K562 (cell line): ENCODE measurements around the gene PRDM15. TPM values are rescaled to one million over a fixed set of nuclear protein-coding genes. Genes with fewer than 3 reads are reported as not detected.

Source experiments
- BDP1 ChIP-seq: IDR thresholded peaks from 3 replicates; pipeline ENCODE4 v1.6.1; 2011; ENCODE audit not compliant: insufficient read length, insufficient read depth
- BHLHE40 ChIP-seq: IDR thresholded peaks from 2 replicates; pipeline ENCODE4 v1.6.1; 2011; ENCODE audit warnings: low read length, improper control_type of control experiment
- ETV1 ChIP-seq: fragments of 450-650 bp; conservative IDR thresholded peaks from 2 replicates; pipeline ENCODE4 v1.6.1; 2016; ENCODE audit warnings: missing genetic modification characterization, control low read depth, low read depth, missing compliant biosample characterization
- FOSL1 ChIP-seq: fragments of 200-800 bp; sonication (Bioruptor generic); conservative IDR thresholded peaks from 2 replicates; pipeline ENCODE4 v1.6.1; 2016; ENCODE audit warnings: missing genetic modification characterization, missing compliant biosample characterization
- GABPB1 ChIP-seq: sonication (generic); formaldehyde crosslinking; IDR thresholded peaks from 2 replicates; pipeline ENCODE4 v1.8.0; 2022; ENCODE audit warnings: mild to moderate bottlenecking, missing genetic modification reagents
- MED1 ChIP-seq: sonication (generic); formaldehyde crosslinking; IDR thresholded peaks from 2 replicates; pipeline ENCODE4 v1.8.1; 2023; ENCODE audit warnings: missing genetic modification reagents, borderline replicate concordance
- NCOA2 ChIP-seq, 2 experiments: fragments of 450-650 bp; IDR thresholded peaks; 2 replicates each; pipeline ENCODE4 v1.6.1; 2018; ENCODE audit warnings: mild to moderate bottlenecking in 2 of 2, moderate library complexity in 1 of 2; ENCODE audit not compliant: partially characterized antibody in 2 of 2
- NRF1 ChIP-seq, 2 experiments: fragments of 450-650 bp; IDR thresholded peaks in 1 of 2; conservative IDR thresholded peaks in 1 of 2; 2 replicates each; pipeline ENCODE4 v1.6.1; 2014; ENCODE audit warnings: mild to moderate bottlenecking in 2 of 2
- NUFIP1 ChIP-seq: fragments of 450-650 bp; IDR thresholded peaks from 2 replicates; pipeline ENCODE4 v1.6.1; 2018; ENCODE audit not compliant: partially characterized antibody
- RBFOX2 ChIP-seq: fragments of 200-400 bp; formaldehyde crosslinking; IDR thresholded peaks from 2 replicates; pipeline ENCODE4 v1.6.1; 2017; ENCODE audit warnings: low read depth, mild to moderate bottlenecking, low read length, moderate library complexity
- SMAD2 ChIP-seq: fragments of 150-350 bp; IDR thresholded peaks from 2 replicates; pipeline ENCODE4 v1.6.1; 2014; ENCODE audit warnings: low read depth, mild to moderate bottlenecking, low read length
- TCF3 ChIP-seq: sonication (generic); formaldehyde crosslinking; IDR thresholded peaks from 2 replicates; pipeline ENCODE4 v1.4.0; 2020; ENCODE audit warnings: mild to moderate bottlenecking, missing genetic modification reagents
- YY1 ChIP-seq, 3 experiments: IDR thresholded peaks; 2 replicates each; pipeline ENCODE4 v1.6.1; 2011; ENCODE audit warnings: low read length in 2 of 3, mild to moderate bottlenecking in 2 of 3, moderate library complexity in 2 of 3, borderline replicate concordance in 1 of 3, control low read depth in 1 of 3, low read depth in 1 of 3; ENCODE audit not compliant: insufficient read depth in 3 of 3, insufficient replicate concordance in 2 of 3, control insufficient read depth in 1 of 3, insufficient read length in 1 of 3; ENCODE audit errors: extremely low read depth in 1 of 3
- ZNF76 ChIP-seq: fragments of 250-450 bp; sonication (Bioruptor Pico); IDR thresholded peaks from 2 replicates; pipeline ENCODE4 v1.4.0; 2020; ENCODE audit warnings: mild to moderate bottlenecking, moderate library complexity, borderline replicate concordance
- polyA plus RNA-seq, 8 experiments: library from polyadenylated mRNA; depleted of rRNA in 4 of 8; stranded (reverse) in 5 of 8; unstranded in 3 of 8; fragments of >200 nt; fragmentation: Nextera tagmentation in 2 of 8; fragmentation: Illumina TruSeq in 1 of 8; extraction: Ambion mirVana in 2 of 8; extraction: Trizol in 1 of 8; gene quantifications; 2 replicates each; pipeline versions ENCODE4 v1.2.1 to v1.2.3, GENCODE V29; 2011 to 2014; ENCODE audit warnings: inconsistent platforms in 1 of 8, missing spikeins in 1 of 8
- total RNA-seq, 7 experiments: library from RNA; depleted of rRNA in 6 of 7; stranded (reverse); fragments of >200 nt in 6 of 7; fragmentation: Illumina TruSeq in 2 of 7; extraction: Trizol in 2 of 7; gene quantifications; 2 replicates each; pipeline versions ENCODE4 v1.2.1 to v1.2.3, GENCODE V29; 2011 to 2021; ENCODE audit warnings: low replicate concordance in 1 of 7
- TF ChIP-seq, protein P1 (sequence below): sonication (generic); formaldehyde crosslinking; IDR thresholded peaks from 2 replicates; pipeline ENCODE4 v1.8.1; 2022; ENCODE audit warnings: missing genetic modification reagents
- TF ChIP-seq, protein P2 (sequence below): fragments of 250-450 bp; sonication (Bioruptor Pico); IDR thresholded peaks from 2 replicates; pipeline ENCODE4 v1.5.0; 2021; ENCODE audit warnings: mild to moderate bottlenecking, moderate library complexity

The PRDM15 gene
- total and polyA plus RNA-seq, 9 of the 15 experiments (the other 6 are each of a cell fraction or from before 2014, with no cell fraction given), result 0.93 to 9.2 (median 6.2) TPM

DNA sequence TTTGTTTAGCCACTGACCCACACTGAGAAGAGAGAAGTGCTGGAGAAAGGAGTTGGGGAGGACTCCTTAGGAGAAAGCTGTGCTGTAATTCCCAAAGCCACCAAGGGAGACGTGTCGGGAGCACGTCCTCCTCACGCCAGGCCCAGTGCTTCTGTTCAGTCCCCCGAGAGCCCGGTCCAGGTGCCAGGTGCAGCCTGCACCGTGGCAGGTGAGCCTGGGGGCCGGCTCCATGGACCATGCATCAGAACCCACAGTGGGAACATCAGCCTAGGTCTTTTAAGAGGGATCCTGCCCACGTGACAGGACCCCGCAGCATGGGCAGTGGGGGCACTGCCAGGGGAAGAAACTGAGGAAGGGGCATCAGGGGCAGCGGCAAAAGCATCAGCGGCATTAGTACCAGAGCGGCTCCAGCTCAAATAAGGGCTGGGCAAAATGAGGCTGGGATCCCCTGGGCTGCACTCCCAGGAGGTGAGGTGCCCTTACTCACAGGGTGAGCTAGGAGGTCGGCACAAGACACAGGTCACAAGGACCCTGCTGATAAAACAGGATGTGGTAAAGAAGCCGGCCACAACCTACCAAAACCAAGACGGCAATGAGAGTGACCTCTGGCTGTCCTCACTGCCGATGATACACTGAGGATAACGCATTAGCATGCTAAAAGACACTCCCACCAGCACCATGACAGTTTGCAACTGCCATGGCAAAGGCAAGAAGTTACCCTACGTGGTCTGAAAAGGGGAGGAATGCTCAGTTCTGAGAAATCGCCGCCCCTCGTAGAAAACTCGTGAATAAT lies 24.6 kb upstream of the PRDM15 start (continued):
- TF ChIP-seq TCF3 (CRISPR knock-in tag), result peak; percentile 39; the same call in 1 of the 2 replicates
- TF ChIP-seq RBFOX2, result 0 out of 2 replicates have a peak, but pooled peaks have one; percentile 36
- TF ChIP-seq NCOA2 (IDR thresholded peaks at IDR 0.05; ENCODE audit: partially characterized antibody in 2 of 2), result no peak
- no peak for TF ChIP-seq MED1 (CRISPR knock-in tag)
- 0 out of 2 replicates have a peak, but pooled peaks have one; percentile 22 for TF ChIP-seq GABPB1
- TF ChIP-seq ZNF76 (CRISPR knock-in tag), result 0 out of 2 replicates have a peak, but pooled peaks have one; percentile 34
- 0 out of 2 replicates have a peak, but pooled peaks have one; percentile 24 for TF ChIP-seq FOSL1 (tag)
- TF ChIP-seq NUFIP1, result no peak
- peak in 1 of 3 experiments; percentile 50 for TF ChIP-seq YY1 (IDR thresholded peaks at IDR 0.05; ENCODE audit: borderline replicate concordance in 1 of 3, control insufficient read depth in 1 of 3, extremely low read depth in 1 of 3, insufficient read depth in 3 of 3, insufficient read length in 1 of 3, insufficient replicate concordance in 2 of 3, low read depth in 1 of 3, low read length in 2 of 3)
- TF ChIP-seq, protein P1, sequence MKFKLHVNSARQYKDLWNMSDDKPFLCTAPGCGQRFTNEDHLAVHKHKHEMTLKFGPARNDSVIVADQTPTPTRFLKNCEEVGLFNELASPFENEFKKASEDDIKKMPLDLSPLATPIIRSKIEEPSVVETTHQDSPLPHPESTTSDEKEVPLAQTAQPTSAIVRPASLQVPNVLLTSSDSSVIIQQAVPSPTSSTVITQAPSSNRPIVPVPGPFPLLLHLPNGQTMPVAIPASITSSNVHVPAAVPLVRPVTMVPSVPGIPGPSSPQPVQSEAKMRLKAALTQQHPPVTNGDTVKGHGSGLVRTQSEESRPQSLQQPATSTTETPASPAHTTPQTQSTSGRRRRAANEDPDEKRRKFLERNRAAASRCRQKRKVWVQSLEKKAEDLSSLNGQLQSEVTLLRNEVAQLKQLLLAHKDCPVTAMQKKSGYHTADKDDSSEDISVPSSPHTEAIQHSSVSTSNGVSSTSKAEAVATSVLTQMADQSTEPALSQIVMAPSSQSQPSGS (CRISPR knock-in tag), result no peak
- TF ChIP-seq BHLHE40, result peak; percentile 73
- no peak for TF ChIP-seq SMAD2
- peak; percentile 80 for TF ChIP-seq ETV1 (tag)
- TF ChIP-seq BDP1, result no peak
- TF ChIP-seq NRF1 (conservative IDR thresholded peaks at IDR 0.05 in 1 of 2, IDR thresholded peaks at IDR 0.05 in 1 of 2), result no peak
- TF ChIP-seq, protein P2, sequence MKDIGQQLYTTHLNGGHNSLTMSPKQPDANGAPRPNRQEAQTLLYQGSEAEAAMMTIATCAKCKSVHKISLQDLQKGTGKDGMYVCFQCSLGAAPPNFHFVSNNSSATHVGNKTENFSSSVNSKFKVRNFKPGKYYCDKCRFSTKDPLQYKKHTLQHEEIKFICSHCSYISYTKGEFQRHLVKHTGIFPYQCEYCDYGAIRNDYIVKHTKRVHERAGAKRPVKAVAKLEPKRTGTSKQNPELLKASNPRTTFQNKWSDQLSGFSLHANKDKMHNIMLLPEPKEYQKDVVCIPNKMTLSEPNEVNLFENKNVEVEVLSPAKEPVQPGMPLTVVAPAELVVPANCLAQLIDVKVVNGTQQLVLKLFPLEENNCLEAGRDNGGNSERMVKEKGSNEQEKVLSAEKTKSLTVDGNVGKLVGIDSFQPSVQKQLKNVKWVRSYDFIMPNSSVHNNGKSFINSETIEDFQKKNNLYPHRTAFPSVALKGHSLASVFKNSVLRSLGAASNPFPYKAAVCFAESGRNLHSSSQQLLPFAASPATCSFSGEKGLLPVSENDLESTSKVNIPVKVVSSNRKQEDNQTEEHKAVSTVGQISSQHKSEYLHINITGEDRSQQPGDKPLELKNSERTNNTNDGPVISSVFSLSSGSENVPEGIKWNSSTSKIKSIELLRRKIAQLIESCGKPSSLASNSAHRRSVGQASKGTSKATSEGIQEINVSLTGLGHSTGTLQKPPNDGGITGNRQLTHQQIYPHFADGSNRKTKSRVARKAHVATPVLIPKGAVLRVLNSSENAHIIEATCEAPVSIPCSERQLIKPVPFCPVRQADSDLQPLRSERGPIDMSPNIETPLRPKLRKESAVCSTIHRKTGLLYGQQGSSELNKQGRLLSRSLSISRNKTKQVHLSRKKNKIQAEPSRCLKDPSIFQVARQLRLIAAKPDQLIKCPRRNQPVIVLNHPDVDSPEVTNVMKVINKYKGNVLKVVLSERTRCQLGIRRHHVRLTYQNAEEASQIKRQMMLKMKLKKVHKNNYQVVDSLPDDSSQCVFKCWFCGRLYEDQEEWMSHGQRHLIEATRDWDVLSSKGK, result no peak
